HG02763 (cell line): ENCODE results near the gene CD70.
"Not testable (repeated sequence)": the region's sequence is repeated elsewhere in the genome, so short reads cannot be mapped to it uniquely, and the experiment has no call there.

ENCODE experiments used
- ATAC-seq: cut with Tn5 transposase; IDR thresholded peaks from one replicate; pipeline ENCODE4 v1.9.1; 2021; ENCODE audit warnings: mild to moderate bottlenecking, moderate library complexity; ENCODE audit not compliant: unreplicated experiment

Gene CD70

GRCh38 chr19:6590827-6591319 is at the start of gene CD70:
TSS of gene CD70 (minus strand) at chr19:6591150. CDS start at chr19:6591002, 148 bp downstream.
- peak; percentile 41 for ATAC-seq

- ATAC-seq: not testable (repeated sequence)
These were observed 49.4 kb upstream of the CD70 start for GRCh38 chr19:6640333-6640732.

DNA sequence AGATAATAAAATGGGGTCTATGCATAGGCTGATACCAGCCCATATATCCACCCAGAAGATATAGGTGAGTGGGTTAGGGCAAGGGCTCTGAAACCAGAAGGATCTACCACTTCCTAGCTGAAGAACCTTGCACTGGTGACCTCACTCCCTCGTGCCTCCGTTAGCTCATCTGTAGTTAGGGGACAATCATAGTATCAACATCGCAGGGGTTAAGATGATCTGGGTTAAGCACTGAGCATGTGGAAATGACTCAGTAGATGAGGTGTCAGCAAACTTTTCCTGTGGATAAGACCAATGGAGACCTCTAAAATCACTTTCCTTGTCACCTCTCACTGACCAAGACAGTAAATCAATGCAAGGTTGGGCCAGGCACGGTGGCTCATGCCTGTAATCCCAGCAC is 48.5 kb upstream of the CD70 start:
- ATAC-seq: no peak

GRCh38 chr19:6633456-6633813 is 42.5 kb upstream of the CD70 start:
- ATAC-seq: not testable (repeated sequence)

- not testable (repeated sequence) for ATAC-seq
These were observed 42.0 kb upstream of the CD70 start for GRCh38 chr19:6632747-6633455.

GRCh38 chr19:6632002-6632621 is 41.2 kb upstream of the CD70 start:
- no peak for ATAC-seq

DNA sequence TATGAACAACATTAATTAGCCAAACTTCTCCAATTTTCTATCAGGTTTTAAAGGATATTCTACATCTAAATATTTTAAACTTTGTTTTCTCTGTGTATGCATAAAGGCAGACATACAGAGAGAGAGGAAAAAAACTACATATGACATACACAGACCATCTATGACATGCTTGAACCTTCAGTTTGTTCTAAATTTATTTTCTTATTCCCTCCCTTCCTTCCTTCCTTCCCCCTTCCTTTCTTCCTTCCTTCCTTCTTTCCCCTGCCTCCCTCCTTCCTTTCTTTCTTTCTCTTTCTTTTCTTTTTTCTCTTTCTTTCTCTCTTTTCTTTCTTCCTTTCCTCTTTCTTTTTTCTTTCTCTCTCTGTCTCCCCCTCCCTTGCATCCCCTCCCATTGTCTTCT is 35.8 kb upstream of the CD70 start:
- no peak for ATAC-seq

DNA sequence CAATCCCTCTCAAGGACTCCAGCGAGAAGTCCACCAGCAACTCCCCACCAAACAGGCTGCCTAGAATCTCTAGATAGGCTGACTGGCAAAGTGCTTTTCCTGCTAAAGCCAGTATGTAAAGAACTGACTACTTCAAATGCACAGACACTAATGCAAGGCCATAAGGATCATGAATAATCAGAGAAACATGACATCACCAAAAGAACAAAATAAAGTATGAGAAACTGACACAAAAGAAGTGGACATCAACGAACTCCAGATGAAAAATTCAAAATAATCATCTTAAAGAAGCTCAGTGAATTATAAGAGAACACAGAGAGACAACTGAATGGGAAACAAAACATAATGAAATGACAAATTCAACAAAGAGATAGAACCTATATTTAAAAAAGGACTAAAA is 26.4 kb upstream of the CD70 start:
- ATAC-seq: no peak

- ATAC-seq: no peak
These were observed 25.1 kb upstream of the CD70 start for GRCh38 chr19:6616011-6616410.

DNA sequence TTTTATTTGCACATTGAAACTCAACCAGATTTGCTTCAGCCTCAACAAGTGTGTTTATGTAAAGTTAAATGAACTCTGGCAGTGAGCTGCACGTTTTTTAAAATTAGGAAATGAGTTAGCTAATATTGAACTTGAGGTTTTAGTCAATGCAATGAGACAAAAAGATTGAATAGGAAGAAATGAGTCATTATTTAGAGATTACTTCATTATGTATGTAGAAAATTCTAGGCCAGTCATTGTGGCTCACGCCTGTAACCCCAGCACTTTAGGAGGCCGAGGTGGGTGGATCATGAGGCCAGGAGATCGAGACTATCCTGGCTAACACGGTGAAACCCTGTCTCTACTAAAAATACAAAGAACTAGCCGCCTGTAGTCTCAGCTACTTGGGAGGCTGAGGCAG is 22.8 kb upstream of the CD70 start:
- ATAC-seq: no peak

DNA sequence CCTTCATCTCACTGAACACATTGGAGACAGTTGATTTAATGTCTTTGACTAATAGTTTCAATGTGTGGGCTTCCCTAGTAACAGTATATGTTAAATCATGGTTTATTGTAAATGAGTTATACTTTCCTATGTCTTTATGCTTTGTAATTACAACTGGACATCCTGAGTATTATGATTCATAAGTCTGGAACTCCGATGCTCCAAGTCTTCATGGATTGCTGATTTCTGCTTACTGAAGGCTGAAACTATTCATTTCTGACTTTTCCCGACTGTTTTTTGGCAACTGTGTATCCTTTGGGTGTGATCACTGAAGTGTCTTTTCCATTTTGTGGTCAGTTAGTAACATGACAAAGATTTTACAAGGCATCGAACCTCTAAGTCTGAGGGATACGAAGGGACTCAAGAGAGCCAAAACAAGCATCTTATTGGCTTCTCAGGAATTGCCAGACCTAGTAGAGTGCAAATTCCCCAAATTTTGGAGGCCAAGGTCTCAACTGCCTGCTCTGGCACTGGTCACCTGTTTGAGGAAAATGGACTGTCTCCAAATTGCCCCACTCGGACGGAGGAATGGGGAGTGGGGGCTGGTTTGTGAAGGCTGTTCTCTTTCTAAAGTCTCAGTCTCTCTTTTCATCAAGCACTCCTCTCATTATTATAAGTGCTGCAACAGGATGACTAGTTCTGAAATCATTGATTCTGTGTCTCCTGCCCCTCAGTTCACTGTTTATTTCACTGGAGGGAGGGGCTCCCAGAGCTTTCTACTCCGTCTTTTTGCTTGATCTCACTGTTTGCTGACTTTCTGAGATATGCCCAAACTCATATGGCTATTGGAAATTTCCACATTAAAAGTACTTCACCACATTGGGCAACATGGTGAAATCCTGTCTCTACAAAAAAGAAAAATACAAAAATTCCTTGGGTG is 20.2 kb upstream of the CD70 start:
- ATAC-seq: no peak

DNA sequence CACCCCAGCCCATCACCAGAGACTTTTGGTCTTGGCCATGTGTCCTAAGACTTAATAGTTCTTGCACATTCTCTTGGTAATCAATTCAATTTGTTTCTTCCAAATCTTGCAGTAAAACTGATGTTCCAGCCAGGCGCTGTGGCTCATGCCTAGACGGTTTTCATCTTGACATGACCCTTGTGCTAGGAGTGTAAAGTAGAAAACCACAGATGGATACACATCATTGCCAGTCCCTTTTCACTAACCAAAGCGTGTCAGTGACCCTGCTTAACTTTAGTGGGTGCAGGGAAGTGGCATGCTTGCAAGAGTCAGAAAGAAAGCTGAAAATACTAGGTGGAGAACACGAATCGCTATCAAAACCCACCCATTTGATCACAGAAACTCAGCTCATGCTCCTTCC is 18.0 kb upstream of the CD70 start:
- ATAC-seq: no peak

GRCh38 chr19:6608146-6608545 is 17.2 kb upstream of the CD70 start:
- ATAC-seq: not testable (repeated sequence)

GRCh38 chr19:6606276-6607070 is 15.5 kb upstream of the CD70 start:
- not testable (repeated sequence) for ATAC-seq

GRCh38 chr19:6604906-6605305 is 14.0 kb upstream of the CD70 start:
- ATAC-seq: no peak

DNA sequence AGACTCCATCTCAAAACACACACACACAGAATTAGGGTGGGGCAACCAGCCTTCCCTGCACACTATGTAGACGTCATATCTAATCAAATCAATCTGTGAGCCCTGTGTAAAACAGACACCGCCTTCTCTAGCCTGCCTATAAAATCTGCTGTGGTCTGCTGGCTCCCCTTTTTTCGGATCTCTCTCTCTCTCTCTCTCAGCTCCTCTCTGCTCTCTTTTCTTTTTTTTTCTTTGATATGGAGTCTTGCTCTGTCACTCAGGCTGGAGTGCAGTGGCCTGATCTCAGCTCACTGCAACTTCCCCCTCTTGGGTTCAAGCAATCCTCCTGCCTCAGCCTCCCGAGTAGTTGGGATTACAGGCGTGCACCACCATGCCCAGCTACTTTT is 11.8 kb upstream of the CD70 start:
- ATAC-seq: no peak

- peak; percentile 77 for ATAC-seq
These were observed 10.6 kb upstream of the CD70 start for GRCh38 chr19:6601537-6602052.

GRCh38 chr19:6600951-6601536 is 10.1 kb upstream of the CD70 start:
- not testable (repeated sequence) for ATAC-seq

DNA sequence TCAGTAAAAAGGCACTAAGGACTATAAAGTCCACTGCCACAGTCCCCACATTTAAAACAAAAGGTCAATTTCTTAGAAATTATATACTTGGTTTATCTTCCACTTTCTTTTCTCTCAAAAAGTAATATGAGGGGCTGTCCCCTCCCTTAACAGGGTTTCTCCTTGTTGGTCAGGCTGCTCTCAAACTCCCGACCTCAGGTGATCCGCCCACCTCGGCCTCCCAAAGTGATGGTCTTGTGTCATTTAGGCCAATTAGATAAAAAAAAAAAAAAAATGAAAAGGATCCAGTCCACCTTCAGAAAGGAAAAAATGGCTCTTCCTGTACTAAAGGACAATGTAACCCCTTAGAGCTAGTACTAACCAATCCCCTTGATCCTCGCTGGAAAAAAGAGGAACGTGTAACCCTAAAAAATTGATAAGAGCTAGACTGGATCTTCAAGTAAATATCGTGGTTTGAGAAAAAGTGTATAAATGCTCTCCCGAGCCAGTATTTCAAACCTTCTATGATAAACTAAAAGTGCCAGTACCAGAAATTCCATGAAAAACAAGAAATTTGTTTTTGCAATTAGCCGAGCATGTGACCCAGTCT is 9.0 kb upstream of the CD70 start:
- ATAC-seq: no peak
